CD4-positive, alpha-beta memory T cell (primary cell): ENCODE results near the gene SLC8A2. TPM values are rescaled to one million over a fixed set of nuclear protein-coding genes. Genes with fewer than 3 reads are reported as not detected.
A peak's percentile ranks its signal among the peaks of the same experiment; 100 is the strongest.

Experiments
- CTCF ChIA-PET: fragments of 350-600 bp; sonication (Branson Sonifier 250); formaldehyde crosslinking; loops from one replicate; lab custom pipeline; 2021; ENCODE audit warnings: inconsistent platforms; ENCODE audit not compliant: partially characterized antibody; lab: Charles Lee
- POLR2A ChIA-PET: fragments of 350-600 bp; sonication (Branson Sonifier 250); formaldehyde crosslinking; loops from one replicate; lab custom pipeline; 2021; ENCODE audit not compliant: partially characterized antibody; lab: Charles Lee
- DNase-seq, 5 donors: peaks; one replicate each; pipeline versions ENCODE4 v3.0.0 to v3.0.0-alpha.2; 2020 to 2022; ENCODE audit warnings: mixed read lengths in 1 of 5
- H3K27ac ChIP-seq: one replicate; pipeline ENCODE4 v1.7.0; 2013; ENCODE audit warnings: low read depth, low read length
- H3K27me3 ChIP-seq: 2 replicates; pipeline ENCODE4 v1.7.0; 2013; ENCODE audit warnings: mild to moderate bottlenecking, low read length, moderate library complexity; ENCODE audit not compliant: insufficient read depth
- H3K36me3 ChIP-seq: 2 replicates; pipeline ENCODE4 v1.7.0; 2013; ENCODE audit warnings: mild to moderate bottlenecking, low read length, moderate library complexity; ENCODE audit not compliant: insufficient read depth
- H3K4me1 ChIP-seq: 2 replicates; pipeline ENCODE4 v1.7.0; 2013; ENCODE audit warnings: mild to moderate bottlenecking, low read length, moderate library complexity; ENCODE audit not compliant: insufficient read depth
- H3K4me3 ChIP-seq, 2 donors: one replicate each; pipeline ENCODE4 v1.7.0; 2013; ENCODE audit warnings: low read length in 2 of 2, mild to moderate bottlenecking in 1 of 2
- H3K9me3 ChIP-seq, 2 donors: one replicate each; pipeline ENCODE4 v1.7.0; 2013; ENCODE audit warnings: low read length in 2 of 2, control low read depth in 1 of 2; ENCODE audit not compliant: control insufficient read depth in 1 of 2
- H3K27ac Mint-ChIP-seq, 7 donors: one replicate each; pipeline ENCODE4 v1.8.0; 2020 to 2021; ENCODE audit warnings: mixed read lengths in 7 of 7, mild to moderate bottlenecking in 6 of 7, inconsistent platforms in 3 of 7, moderate library complexity in 3 of 7
- H3K27me3 Mint-ChIP-seq, 2 donors: one replicate each; pipeline ENCODE4 v1.8.0; 2020 to 2021; ENCODE audit warnings: mixed read lengths in 2 of 2
- H3K36me3 Mint-ChIP-seq, 2 donors: one replicate each; pipeline ENCODE4 v1.8.0; 2020 to 2021; ENCODE audit warnings: mixed read lengths in 2 of 2, inconsistent platforms in 1 of 2, mild to moderate bottlenecking in 1 of 2
- H3K4me1 Mint-ChIP-seq, 4 donors: one replicate each; pipeline ENCODE4 v1.8.0; 2020 to 2021; ENCODE audit warnings: mixed read lengths in 4 of 4, mild to moderate bottlenecking in 1 of 4
- H3K4me3 Mint-ChIP-seq, 8 donors: one replicate each; pipeline ENCODE4 v1.8.0; 2020 to 2021; ENCODE audit warnings: mixed read lengths in 8 of 8, mild to moderate bottlenecking in 7 of 8, moderate library complexity in 6 of 8, inconsistent platforms in 3 of 8
- H3K9me3 Mint-ChIP-seq, 8 donors: one replicate each; pipeline ENCODE4 v1.8.0; 2020 to 2021; ENCODE audit warnings: mixed read lengths in 8 of 8, mild to moderate bottlenecking in 5 of 8, inconsistent platforms in 3 of 8, moderate library complexity in 1 of 8
- intact Hi-C: fragments of 100-400 bp; cut with micrococcal nuclease; formaldehyde crosslinking; loops from one replicate; pipeline ENCODE4 v1.15.1; 2023
- polyA plus RNA-seq, 2 donors: library from polyadenylated mRNA; unstranded; fragments of 300-500 nt; fragmentation: Illumina TruSeq; gene quantifications; one replicate each; pipeline ENCODE4 v1.2.3, GENCODE V29; 2021
- total RNA-seq, 2 experiments: library from RNA; stranded (reverse); gene quantifications; one replicate each; pipeline ENCODE4 v1.2.3, GENCODE V29; 2021

Gene SLC8A2
- total and polyA plus RNA-seq, 4 experiments from 2014 or later = not detected

- peaks cover 58 to 62% of the 10 kb centered on the region in 2 donors for H3K27me3 Mint-ChIP-seq
- H3K9me3 Mint-ChIP-seq = peaks cover 0 to 8% (median 0%) of the 10 kb centered on the region in 8 donors
- peaks cover 0 to 9% of the 10 kb centered on the region in 2 donors for H3K36me3 Mint-ChIP-seq
- H3K4me3 Mint-ChIP-seq = peak within 1 kb of the TSS; percentile 35 to 78 (median 59)
- Histone ChIP-seq H3K4me1 (peaks cover 40% of the 10 kb centered on the region), H3K36me3 (no peaks in the 10 kb centered on the region), H3K27ac (no peak within 1 kb of the TSS), H3K9me3 (no peaks in the 10 kb centered on the region), H3K4me3 (no peak within 1 kb of the TSS), H3K27me3 (peaks cover 56% of the 10 kb centered on the region)
- CTCF ChIA-PET = interaction anchor here (0.9 to 1.6 kb wide), 2 partner anchors 9 to 17 kb away, joined by 3 to 4 read pairs; no protein-coding TSS in a partner anchor
- intact Hi-C loops = no loop called here
- H3K4me1 Mint-ChIP-seq = peaks cover 32 to 50% (median 41%) of the 10 kb centered on the region in 4 donors
- no peak for DNase-seq
- peak within 1 kb of the TSS in 2 of 7 donors; percentile 42 to 83 for H3K27ac Mint-ChIP-seq
- POLR2A ChIA-PET = no interaction called here
Observed at GRCh38 chr19:47419030-47419783, 52.5 kb downstream of the SLC8A2 start, which contains the start of gene MEIS3. Gene MEIS3 (minus strand): TSS chr19:47419527. CDS start chr19:47419081, 446 bp downstream.

- H3K27ac ChIP-seq = no peak overlapping the region
- no peak for DNase-seq
- intact Hi-C loops = no loop called here
- Mint-ChIP-seq H3K27ac (peak overlapping the region in 1 of 7 donors; percentile 83), H3K36me3 (peaks cover 0 to 9% of the 10 kb centered on the region in 2 donors), H3K4me1 (peaks cover 32 to 50% (median 41%) of the 10 kb centered on the region in 4 donors), H3K27me3 (peaks cover 55 to 61% of the 10 kb centered on the region in 2 donors), H3K4me3 (peak overlapping the region in 7 of 8 donors; percentile 35 to 78 (median 47)), H3K9me3 (peaks cover 0 to 8% (median 0%) of the 10 kb centered on the region in 8 donors)
- no peak overlapping the region for H3K4me3 ChIP-seq
- ChIA-PET CTCF (interaction anchor here (0.9 kb wide), 1 partner anchor 18 kb away, joined by 3 read pairs; no protein-coding TSS in a partner anchor), POLR2A (no interaction called here)
- H3K27me3 ChIP-seq = peaks cover 52% of the 10 kb centered on the region
- no peaks in the 10 kb centered on the region for H3K36me3 ChIP-seq
- H3K4me1 ChIP-seq = peaks cover 40% of the 10 kb centered on the region
- H3K9me3 ChIP-seq = no peaks in the 10 kb centered on the region
Observed at GRCh38 chr19:47418692-47419029, 53.0 kb downstream of the SLC8A2 start.

GRCh38 chr19:47417746-47418691 is 53.7 kb downstream of the SLC8A2 start:
- Mint-ChIP-seq H3K27ac (peak overlapping the region in 2 of 7 donors; percentile 74 to 83), H3K36me3 (peaks cover 0 to 9% of the 10 kb centered on the region in 2 donors), H3K9me3 (peaks cover 0 to 8% (median 0%) of the 10 kb centered on the region in 8 donors), H3K4me1 (peaks cover 32 to 48% (median 40%) of the 10 kb centered on the region in 4 donors), H3K4me3 (peak overlapping the region; percentile 38 to 78 (median 62)), H3K27me3 (peaks cover 52 to 58% of the 10 kb centered on the region in 2 donors)
- Histone ChIP-seq H3K4me1 (peaks cover 40% of the 10 kb centered on the region), H3K4me3 (no peak overlapping the region), H3K36me3 (no peaks in the 10 kb centered on the region), H3K9me3 (no peaks in the 10 kb centered on the region), H3K27ac (no peak overlapping the region), H3K27me3 (peaks cover 46% of the 10 kb centered on the region)
- POLR2A ChIA-PET = no interaction called here
- intact Hi-C loops = no loop called here
- DNase-seq = peak in 1 of 5 donors; percentile 53
- CTCF ChIA-PET = interaction anchor here (0.9 kb wide), 2 partner anchors 19 to 27 kb away, joined by 3 read pairs; no protein-coding TSS in a partner anchor

GRCh38 chr19:47417107-47417745 is 54.5 kb downstream of the SLC8A2 start:
- no peaks in the 10 kb centered on the region for H3K9me3 ChIP-seq
- peak overlapping the region in 1 of 7 donors; percentile 83 for H3K27ac Mint-ChIP-seq
- peaks cover 0 to 1% of the 10 kb centered on the region in 2 donors for H3K36me3 Mint-ChIP-seq
- intact Hi-C loops = no loop called here
- ChIA-PET POLR2A (no interaction called here), CTCF (interaction anchor here (0.9 kb wide), 1 partner anchor 26 kb away, joined by 3 read pairs; no protein-coding TSS in a partner anchor)
- H3K27me3 ChIP-seq = peaks cover 38% of the 10 kb centered on the region
- DNase-seq = no peak
- H3K4me1 Mint-ChIP-seq = peaks cover 24 to 45% (median 32%) of the 10 kb centered on the region in 4 donors
- peaks cover 40% of the 10 kb centered on the region for H3K4me1 ChIP-seq
- H3K4me3 ChIP-seq = no peak overlapping the region
- no peaks in the 10 kb centered on the region for H3K36me3 ChIP-seq
- peak overlapping the region in 6 of 8 donors; percentile 9 to 78 (median 63) for H3K4me3 Mint-ChIP-seq
- peaks cover 44 to 50% of the 10 kb centered on the region in 2 donors for H3K27me3 Mint-ChIP-seq
- H3K27ac ChIP-seq = no peak overlapping the region
- H3K9me3 Mint-ChIP-seq = peaks cover 0 to 2% (median 0%) of the 10 kb centered on the region in 8 donors

DNA sequence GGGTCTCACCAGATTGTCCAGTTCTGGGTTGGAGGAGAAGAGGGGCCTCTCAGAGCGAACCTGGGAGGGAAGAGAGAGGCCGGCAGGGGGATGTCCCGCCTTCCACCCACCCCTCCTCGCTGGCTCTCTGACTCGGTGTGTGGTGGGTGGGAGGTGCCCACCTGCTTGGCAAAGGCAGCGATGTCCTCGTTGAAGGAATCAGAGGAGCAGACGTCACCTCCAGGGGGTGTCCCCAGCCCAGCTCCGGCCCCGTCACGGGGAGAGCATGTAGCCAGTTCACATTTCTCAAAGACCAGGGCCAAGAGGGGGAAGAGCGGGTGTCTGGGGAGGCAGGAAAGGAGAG is 55.1 kb downstream of the SLC8A2 start:
- no peaks in the 10 kb centered on the region for H3K9me3 Mint-ChIP-seq

GRCh38 chr19:47415953-47416642 is 55.6 kb downstream of the SLC8A2 start:
- Mint-ChIP-seq H3K4me1 (peaks cover 19 to 36% (median 26%) of the 10 kb centered on the region in 4 donors), H3K36me3 (no peaks in the 10 kb centered on the region), H3K27ac (peak overlapping the region in 1 of 7 donors; percentile 30), H3K4me3 (peak overlapping the region in 2 of 8 donors; percentile 27 to 57), H3K27me3 (peaks cover 36 to 41% of the 10 kb centered on the region in 2 donors), H3K9me3 (no peaks in the 10 kb centered on the region)
- CTCF ChIA-PET = no interaction called here
- peaks cover 33% of the 10 kb centered on the region for H3K4me1 ChIP-seq
- H3K27ac ChIP-seq = no peak overlapping the region
- intact Hi-C loops = no loop called here
- no peak for DNase-seq
- POLR2A ChIA-PET = no interaction called here
- no peak overlapping the region for H3K4me3 ChIP-seq
- no peaks in the 10 kb centered on the region for H3K9me3 ChIP-seq
- peaks cover 28% of the 10 kb centered on the region for H3K27me3 ChIP-seq
- H3K36me3 ChIP-seq = no peaks in the 10 kb centered on the region

More for the DNA sequence above, 55.1 kb downstream of the SLC8A2 start:
- Histone ChIP-seq H3K36me3 (no peaks in the 10 kb centered on the region), H3K27me3 (peaks cover 34% of the 10 kb centered on the region), H3K4me3 (no peak overlapping the region), H3K9me3 (no peaks in the 10 kb centered on the region), H3K4me1 (peaks cover 39% of the 10 kb centered on the region), H3K27ac (no peak overlapping the region)
- ChIA-PET POLR2A (no interaction called here), CTCF (no interaction called here)
- Mint-ChIP-seq H3K27me3 (peaks cover 40 to 46% of the 10 kb centered on the region in 2 donors), H3K4me3 (peak overlapping the region in 1 of 8 donors; percentile 7), H3K4me1 (peaks cover 22 to 41% (median 30%) of the 10 kb centered on the region in 4 donors), H3K36me3 (no peaks in the 10 kb centered on the region), H3K27ac (peak overlapping the region in 1 of 7 donors; percentile 83)
- intact Hi-C loops = no loop called here
- no peak for DNase-seq
